Loucy (cell line): ENCODE data around the gene VPS26A.

Experiments used
- H2AFZ ChIP-seq: fragments of 200-600 bp; sonication (generic); 2 replicates; pipeline ENCODE4 v1.6.0; 2016; ENCODE audit warnings: antibody characterized with exemption, mild to moderate bottlenecking, low read length, moderate library complexity
- H3F3A ChIP-seq: fragments of 200-600 bp; 2 replicates; pipeline ENCODE4 v1.6.0; 2016; ENCODE audit warnings: antibody characterized with exemption, low read depth, mild to moderate bottlenecking
- H3K27me3 ChIP-seq: fragments of 200-600 bp; sonication (generic); 2 replicates; pipeline ENCODE4 v1.6.1; 2014; ENCODE audit warnings: low read length, mild to moderate bottlenecking; ENCODE audit not compliant: insufficient read depth, poor library complexity, severe bottlenecking
- H3K36me3 ChIP-seq: fragments of 200-600 bp; sonication (generic); 2 replicates; pipeline ENCODE4 v1.6.1; 2016; ENCODE audit warnings: low read length; ENCODE audit not compliant: insufficient read depth
- H3K4me1 ChIP-seq: fragments of 200-600 bp; sonication (generic); 2 replicates; pipeline ENCODE4 v1.5.1; 2014; ENCODE audit warnings: low read length, mild to moderate bottlenecking; ENCODE audit not compliant: insufficient read depth, poor library complexity, severe bottlenecking
- H3K4me2 ChIP-seq: fragments of 200-600 bp; sonication (generic); 2 replicates; pipeline ENCODE4 v1.6.0; 2014; ENCODE audit warnings: antibody characterized with exemption, low read length, low read depth, mild to moderate bottlenecking; ENCODE audit not compliant: poor library complexity, severe bottlenecking
- H3K4me3 ChIP-seq: fragments of 200-600 bp; sonication (generic); 2 replicates; pipeline ENCODE4 v1.5.1; 2014; ENCODE audit warnings: low read length, mild to moderate bottlenecking, mixed read lengths; ENCODE audit not compliant: poor library complexity, severe bottlenecking
- H3K79me2 ChIP-seq: fragments of 200-600 bp; sonication (generic); 2 replicates; pipeline ENCODE4 v1.6.1; 2014; ENCODE audit warnings: low read length; ENCODE audit not compliant: insufficient read depth
- H3K9ac ChIP-seq: fragments of 200-600 bp; sonication (generic); 2 replicates; pipeline ENCODE4 v1.6.0; 2014; ENCODE audit warnings: mild to moderate bottlenecking, low read depth, low read length, moderate library complexity; ENCODE audit not compliant: poor library complexity, severe bottlenecking
- H3K9me2 ChIP-seq: fragments of 200-600 bp; sonication (generic); replicated peaks from 2 replicates; pipeline ENCODE4 v1.6.1; 2016; ENCODE audit warnings: low read depth, low read length, mixed read lengths
- H3K9me3 ChIP-seq: fragments of 200-600 bp; sonication (generic); 2 replicates; pipeline ENCODE4 v1.6.1; 2014; ENCODE audit warnings: mild to moderate bottlenecking, antibody characterized with exemption, low read length, low read depth; ENCODE audit not compliant: insufficient read depth
- H4K20me1 ChIP-seq: fragments of 200-600 bp; sonication (generic); 2 replicates; pipeline ENCODE4 v1.6.0; 2014; ENCODE audit warnings: antibody characterized with exemption, low read length, mild to moderate bottlenecking; ENCODE audit not compliant: insufficient read depth, poor library complexity, severe bottlenecking
- CTCF ChIP-seq: fragments of 200-600 bp; sonication (generic); conservative IDR thresholded peaks from 2 replicates; pipeline ENCODE4 v1.5.1; 2014; ENCODE audit warnings: mild to moderate bottlenecking, antibody characterized with exemption, low read length
- EZH2phosphoT487 ChIP-seq: fragments of 200-600 bp; IDR thresholded peaks from 2 replicates; pipeline ENCODE4 v1.6.1; 2018; ENCODE audit warnings: antibody characterized with exemption, mild to moderate bottlenecking, moderate library complexity, borderline replicate concordance

The VPS26A gene

GRCh38 chr10:69208761-69209160, 84.8 kb downstream of the VPS26A start:
- no peaks in the 10 kb centered on the region for H3K4me1 ChIP-seq
- H3K9me2 ChIP-seq: no peaks in the 10 kb centered on the region
- no peak overlapping the region for H2AFZ ChIP-seq
- no peaks in the 10 kb centered on the region for H3K27me3 ChIP-seq
- TF ChIP-seq CTCF (no peak), EZH2phosphoT487 (no peak)
- no peak overlapping the region for H3K4me3 ChIP-seq
- H3K4me2 ChIP-seq: no peak overlapping the region
- H3K79me2 ChIP-seq: no peaks in the 10 kb centered on the region
- H3F3A ChIP-seq: no peaks in the 10 kb centered on the region
- no peaks in the 10 kb centered on the region for H3K9me3 ChIP-seq
- no peak overlapping the region for H3K9ac ChIP-seq
- peaks cover 40% of the 10 kb centered on the region; the same call in 1 of the 2 replicates for H3K36me3 ChIP-seq
- no peaks in the 10 kb centered on the region for H4K20me1 ChIP-seq

GRCh38 chr10:69209787-69210484, 86.0 kb downstream of the VPS26A start:
- H4K20me1 ChIP-seq: no peaks in the 10 kb centered on the region
- H3K9me2 ChIP-seq: no peaks in the 10 kb centered on the region
- H3K36me3 ChIP-seq: peaks cover 36% of the 10 kb centered on the region; the same call in 1 of the 2 replicates
- H3K9ac ChIP-seq: no peak overlapping the region
- TF ChIP-seq CTCF: no peak
- TF ChIP-seq EZH2phosphoT487: no peak
- H3K9me3 ChIP-seq: no peaks in the 10 kb centered on the region
- H3K27me3 ChIP-seq: no peaks in the 10 kb centered on the region
- no peaks in the 10 kb centered on the region for H3K79me2 ChIP-seq
- no peaks in the 10 kb centered on the region for H3K4me1 ChIP-seq
- no peak overlapping the region for H3K4me2 ChIP-seq
- H3F3A ChIP-seq: no peaks in the 10 kb centered on the region
- H3K4me3 ChIP-seq: no peak overlapping the region
- H2AFZ ChIP-seq: no peak overlapping the region

- no peaks in the 10 kb centered on the region for H3K79me2 ChIP-seq
- H3K4me3 ChIP-seq: no peak overlapping the region
- TF ChIP-seq EZH2phosphoT487 (no peak), CTCF (no peak)
- no peaks in the 10 kb centered on the region for H3K27me3 ChIP-seq
- no peak overlapping the region for H3K4me2 ChIP-seq
- no peak overlapping the region for H2AFZ ChIP-seq
- no peaks in the 10 kb centered on the region for H3F3A ChIP-seq
- no peaks in the 10 kb centered on the region for H3K9me3 ChIP-seq
- no peaks in the 10 kb centered on the region for H3K9me2 ChIP-seq
- no peak overlapping the region for H3K9ac ChIP-seq
- no peaks in the 10 kb centered on the region for H4K20me1 ChIP-seq
- no peaks in the 10 kb centered on the region for H3K4me1 ChIP-seq
- H3K36me3 ChIP-seq: peaks cover 30% of the 10 kb centered on the region; the same call in 1 of the 2 replicates
Observed at GRCh38 chr10:69211104-69211503, 87.1 kb downstream of the VPS26A start.
